ENCODE measurements around the gene SPHKAP. TPM values are rescaled to one million over a fixed set of nuclear protein-coding genes. Genes with fewer than 3 reads are reported as not detected.

SPHKAP gene
- total RNA-seq, 1 donor from 2014 or later = not detected

GRCh38 chr2:228059735-228060134 lies 121.8 kb downstream of the SPHKAP start:
- Mint-ChIP-seq H3K36me3 (ENCODE audit: low read depth) (no peaks in the 10 kb centered on the region), H3K9me3 (peaks cover 3% of the 10 kb centered on the region), H3K4me1 (no peaks in the 10 kb centered on the region), H3K4me3 (no peak overlapping the region), H3K27ac (ENCODE audit: unreplicated experiment) (no peak overlapping the region), H3K27me3 (ENCODE audit: low read depth) (peaks cover 6% of the 10 kb centered on the region)
- DNase-seq (ENCODE audit: low read depth, low spot score) = no peak
- no peak for TF ChIP-seq CTCF (conservative IDR thresholded peaks at IDR 0.05)

- Mint-ChIP-seq H3K4me1 (no peaks in the 10 kb centered on the region), H3K4me3 (no peak overlapping the region), H3K9me3 (peaks cover 3% of the 10 kb centered on the region), H3K27ac (ENCODE audit: unreplicated experiment) (no peak overlapping the region), H3K27me3 (ENCODE audit: low read depth) (peaks cover 4% of the 10 kb centered on the region), H3K36me3 (ENCODE audit: low read depth) (no peaks in the 10 kb centered on the region)
- no peak for DNase-seq (ENCODE audit: low read depth, low spot score)
- no peak for TF ChIP-seq CTCF (conservative IDR thresholded peaks at IDR 0.05)
Observed at GRCh38 chr2:228056293-228057097, 125.0 kb downstream of the SPHKAP start.

DNA sequence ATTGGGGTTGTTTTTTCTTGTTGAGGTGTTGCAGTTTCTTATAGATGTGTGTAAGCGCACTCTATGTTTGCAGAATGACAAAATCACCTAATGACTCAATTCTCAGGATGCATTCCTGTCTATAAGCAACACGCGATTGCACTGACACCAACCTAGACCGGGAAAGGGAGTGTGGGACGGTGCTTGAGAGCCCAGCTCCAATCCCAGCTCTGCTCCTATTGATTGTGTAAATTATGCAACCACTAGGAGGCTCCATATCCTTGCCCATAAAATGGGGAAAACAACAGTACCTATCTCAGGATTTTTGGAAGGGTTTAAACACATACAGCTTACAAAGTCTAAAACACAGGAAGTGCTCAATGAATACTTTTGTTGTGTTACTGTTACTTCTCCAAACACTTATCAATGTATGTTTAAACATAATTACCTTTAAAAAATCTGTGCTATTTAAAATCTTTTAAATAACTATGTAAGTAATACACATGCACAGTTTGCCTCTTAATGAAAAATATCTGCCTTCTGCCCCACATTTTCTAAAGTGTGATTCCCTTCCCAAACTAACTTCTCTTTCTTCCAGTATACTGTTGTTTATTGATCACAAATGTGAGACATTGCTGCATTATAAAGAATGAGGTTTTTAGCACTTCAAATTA lies 132.5 kb downstream of the SPHKAP start:
- TF ChIP-seq CTCF (conservative IDR thresholded peaks at IDR 0.05) = peak; percentile 72
- H3K9me3 Mint-ChIP-seq = no peaks in the 10 kb centered on the region
- no peak overlapping the region for H3K27ac Mint-ChIP-seq (ENCODE audit: unreplicated experiment)

DNA sequence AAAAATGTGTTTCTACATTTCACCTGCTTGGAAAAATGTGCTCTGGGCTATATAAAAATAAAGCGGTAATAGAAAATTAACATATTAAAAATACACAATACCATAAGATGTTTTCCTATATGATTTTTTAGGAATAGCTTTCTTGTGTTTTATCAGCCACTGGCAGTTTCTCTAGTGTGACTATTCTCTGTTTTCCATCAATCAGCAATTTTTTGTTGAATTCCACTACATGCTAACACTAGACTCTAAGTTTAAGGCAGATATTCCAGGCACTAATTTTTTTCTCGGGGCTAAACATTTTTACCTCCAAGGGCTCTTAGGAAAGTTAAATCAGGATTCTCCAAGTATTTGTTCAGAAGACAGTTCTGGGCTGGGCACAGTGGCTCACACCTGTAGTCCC lies 140.5 kb downstream of the SPHKAP start:
- no peak for TF ChIP-seq CTCF (conservative IDR thresholded peaks at IDR 0.05)
- Mint-ChIP-seq H3K9me3 (no peaks in the 10 kb centered on the region), H3K4me3 (no peak overlapping the region), H3K27ac (ENCODE audit: unreplicated experiment) (no peak overlapping the region), H3K27me3 (ENCODE audit: low read depth) (no peaks in the 10 kb centered on the region), H3K36me3 (ENCODE audit: low read depth) (no peaks in the 10 kb centered on the region), H3K4me1 (peaks cover 6% of the 10 kb centered on the region)
- no peak for DNase-seq (ENCODE audit: low read depth, low spot score)

More for the DNA sequence above, 132.5 kb downstream of the SPHKAP start:
- peak; percentile 17 for DNase-seq (ENCODE audit: low read depth, low spot score)
- Mint-ChIP-seq H3K36me3 (ENCODE audit: low read depth) (no peaks in the 10 kb centered on the region), H3K27me3 (ENCODE audit: low read depth) (peaks cover 6% of the 10 kb centered on the region), H3K4me1 (peaks cover 3% of the 10 kb centered on the region), H3K4me3 (no peak overlapping the region)

GRCh38 chr2:228039752-228040534 lies 141.5 kb downstream of the SPHKAP start:
- H3K9me3 Mint-ChIP-seq = no peaks in the 10 kb centered on the region
- peak; percentile 79 for TF ChIP-seq CTCF (conservative IDR thresholded peaks at IDR 0.05)
- H3K27ac Mint-ChIP-seq (ENCODE audit: unreplicated experiment) = no peak overlapping the region
- H3K27me3 Mint-ChIP-seq (ENCODE audit: low read depth) = no peaks in the 10 kb centered on the region
- H3K4me3 Mint-ChIP-seq = no peak overlapping the region
- H3K4me1 Mint-ChIP-seq = peaks cover 6% of the 10 kb centered on the region
- DNase-seq (ENCODE audit: low read depth, low spot score) = no peak
- H3K36me3 Mint-ChIP-seq (ENCODE audit: low read depth) = no peaks in the 10 kb centered on the region

Measured in neural crest cell (in vitro differentiated cells).